GF-D8 (cell line): ENCODE results near the gene HINFP.
"Not testable (repeated sequence)": the region's sequence is repeated elsewhere in the genome, so short reads cannot be mapped to it uniquely, and the experiment has no call there.

Source experiments
- DNase-seq: peaks from one replicate; lab custom pipeline; 2025; lab: John Stamatoyannopoulos, UW

HINFP gene

DNA sequence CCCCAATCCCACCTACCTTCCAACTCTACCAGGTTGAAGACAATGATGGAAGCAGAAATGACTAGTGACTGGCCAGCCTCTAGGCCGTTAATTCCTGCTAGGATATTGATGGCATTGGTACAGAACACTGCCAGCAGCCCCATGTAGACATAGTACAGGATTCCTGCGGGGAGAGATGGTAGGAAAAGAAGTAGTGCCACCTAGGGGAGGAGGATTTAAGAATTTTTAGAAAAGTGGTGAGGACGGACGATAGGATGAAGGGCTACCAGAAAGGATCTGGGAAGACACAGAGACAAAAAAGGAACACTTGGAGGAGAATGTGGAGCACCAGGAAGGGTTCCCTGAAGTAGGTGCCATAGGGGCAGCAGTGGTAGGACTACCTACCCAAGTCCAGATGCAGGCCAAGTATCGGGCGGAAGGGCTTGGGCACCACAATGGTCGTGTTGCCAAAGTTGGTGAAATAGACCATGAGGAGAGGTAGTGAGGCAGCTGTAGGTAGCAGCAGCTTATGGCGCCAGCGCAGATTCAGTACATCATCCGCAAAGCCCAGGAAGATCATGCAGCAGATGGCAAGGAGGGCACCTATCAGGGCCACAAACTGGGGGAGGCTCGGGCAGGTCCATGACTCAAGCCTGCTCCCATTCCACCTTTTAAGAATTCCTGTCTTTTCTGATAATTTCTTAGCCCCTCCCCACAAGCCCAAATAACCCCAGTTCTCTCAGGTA lies 21.0 kb upstream of the HINFP start:
- DNase-seq = peak; percentile 83

GRCh38 chr11:119100994-119101758 lies 20.2 kb upstream of the HINFP start:
- peak; percentile 51 for DNase-seq

GRCh38 chr11:119101759-119102423 lies 19.5 kb upstream of the HINFP start, which contains the start of gene DPAGT1:
Gene DPAGT1, minus strand, starts transcription at chr11:119101853. Its CDS starts 198 bp downstream, at chr11:119101655.
- peak; percentile 100 for DNase-seq

DNA sequence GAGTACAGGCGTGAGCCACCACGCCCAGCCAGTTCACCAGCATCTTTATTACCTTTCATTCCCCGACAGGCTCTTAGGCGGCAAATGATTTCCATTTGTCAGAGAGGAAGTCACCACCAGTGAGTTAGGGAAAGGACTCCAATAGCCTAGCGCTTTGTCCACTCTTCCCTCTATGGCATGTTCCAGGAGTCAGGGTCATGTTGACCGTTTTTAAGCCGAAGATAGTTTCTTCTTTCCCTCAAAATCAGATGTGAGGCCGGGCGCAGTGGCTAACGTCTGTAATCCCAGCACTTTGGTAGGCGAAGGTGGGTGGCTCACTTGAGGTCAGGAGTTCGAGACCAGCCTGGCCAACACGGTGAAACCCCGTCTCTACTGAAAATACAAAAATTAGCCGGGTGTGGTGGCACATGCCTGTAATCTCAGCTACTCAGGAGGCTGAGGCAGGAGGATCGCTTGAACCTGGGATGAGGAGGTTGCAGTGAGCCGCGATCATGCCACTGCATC lies 18.2 kb upstream of the HINFP start:
- DNase-seq = not testable (repeated sequence)

DNA sequence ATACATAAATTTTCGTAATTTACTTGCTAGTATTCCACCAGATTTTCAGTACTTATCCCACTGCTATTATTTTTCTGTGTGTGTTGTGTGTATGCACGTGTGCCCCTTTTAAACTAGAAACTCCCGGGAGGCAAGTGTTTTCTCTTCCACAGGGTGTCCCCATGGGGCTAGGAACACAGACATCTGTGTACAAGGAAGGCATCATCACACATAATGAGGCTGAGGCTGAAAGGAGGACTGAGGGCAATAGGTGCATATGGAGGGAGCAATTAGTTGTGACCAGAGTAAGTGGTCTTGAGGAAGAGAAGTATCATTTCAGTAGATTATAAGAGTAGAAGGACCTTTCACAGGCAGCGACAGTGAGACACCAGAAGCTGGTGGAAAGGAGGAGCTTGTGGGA lies 17.6 kb upstream of the HINFP start:
- DNase-seq = peak; percentile 50

- peak; percentile 100 for DNase-seq
Measured at GRCh38 chr11:119106564-119107537, 14.5 kb upstream of the HINFP start, which contains the start of gene C2CD2L. Gene C2CD2L, plus strand, starts transcription at chr11:119107344. Its CDS starts 398 bp downstream, at chr11:119107742.

DNA sequence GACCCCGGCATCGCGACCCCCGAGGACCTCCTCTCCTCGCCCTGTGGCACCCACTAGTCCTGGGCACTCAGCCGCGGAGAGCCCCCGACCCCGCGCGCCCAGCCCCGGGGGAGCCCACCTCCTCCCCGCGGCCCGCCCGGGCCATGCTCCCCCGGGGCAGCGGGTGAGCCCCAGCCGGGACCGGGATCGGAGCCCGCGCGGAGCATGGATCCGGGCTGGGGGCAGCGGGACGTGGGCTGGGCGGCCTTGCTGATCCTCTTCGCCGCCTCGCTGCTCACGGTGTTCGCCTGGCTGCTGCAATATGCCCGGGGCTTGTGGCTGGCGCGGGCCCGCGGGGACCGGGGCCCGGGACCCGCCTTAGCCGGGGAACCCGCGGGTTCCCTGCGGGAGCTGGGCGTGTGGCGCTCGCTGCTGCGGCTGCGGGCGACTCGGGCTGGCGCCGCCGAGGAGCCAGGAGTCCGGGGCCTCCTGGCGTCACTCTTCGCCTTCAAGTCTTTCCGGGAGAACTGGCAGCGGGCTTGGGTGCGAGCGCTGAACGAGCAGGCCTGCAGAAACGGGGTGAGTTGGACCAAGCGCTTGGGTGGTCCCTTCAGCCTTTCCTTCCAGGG lies 13.7 kb upstream of the HINFP start:
- no peak for DNase-seq

GRCh38 chr11:119108146-119108856 lies 13.1 kb upstream of the HINFP start:
- peak; percentile 100 for DNase-seq

DNA sequence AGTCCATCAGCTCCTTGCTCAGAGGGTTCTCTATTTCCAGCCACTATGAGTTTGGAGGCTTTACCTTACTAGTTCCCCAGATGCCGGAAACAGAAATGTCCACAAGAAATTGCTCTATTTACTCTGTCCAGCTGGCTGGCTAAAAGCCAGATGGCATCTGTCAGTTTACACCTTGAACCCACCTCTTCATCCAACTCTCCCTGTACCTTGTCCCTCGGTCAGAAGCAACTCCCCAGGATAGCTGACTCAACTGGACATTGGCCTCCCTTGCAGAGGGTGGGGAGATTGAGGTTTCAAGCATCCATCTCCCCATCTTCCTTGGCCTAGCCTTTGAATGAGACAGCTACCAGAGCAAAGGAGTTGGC lies 12.5 kb upstream of the HINFP start:
- no peak for DNase-seq

GRCh38 chr11:119109843-119110242 lies 11.5 kb upstream of the HINFP start:
- DNase-seq = no peak

- no peak for DNase-seq
Measured at GRCh38 chr11:119110439-119110838, 10.9 kb upstream of the HINFP start.

GRCh38 chr11:119111361-119111925 lies 9.9 kb upstream of the HINFP start:
- no peak for DNase-seq

GRCh38 chr11:119112314-119113020 lies 8.9 kb upstream of the HINFP start:
- DNase-seq = no peak

GRCh38 chr11:119113716-119114115 lies 7.7 kb upstream of the HINFP start:
- DNase-seq = no peak

GRCh38 chr11:119114351-119114750 lies 7.0 kb upstream of the HINFP start:
- no peak for DNase-seq

DNA sequence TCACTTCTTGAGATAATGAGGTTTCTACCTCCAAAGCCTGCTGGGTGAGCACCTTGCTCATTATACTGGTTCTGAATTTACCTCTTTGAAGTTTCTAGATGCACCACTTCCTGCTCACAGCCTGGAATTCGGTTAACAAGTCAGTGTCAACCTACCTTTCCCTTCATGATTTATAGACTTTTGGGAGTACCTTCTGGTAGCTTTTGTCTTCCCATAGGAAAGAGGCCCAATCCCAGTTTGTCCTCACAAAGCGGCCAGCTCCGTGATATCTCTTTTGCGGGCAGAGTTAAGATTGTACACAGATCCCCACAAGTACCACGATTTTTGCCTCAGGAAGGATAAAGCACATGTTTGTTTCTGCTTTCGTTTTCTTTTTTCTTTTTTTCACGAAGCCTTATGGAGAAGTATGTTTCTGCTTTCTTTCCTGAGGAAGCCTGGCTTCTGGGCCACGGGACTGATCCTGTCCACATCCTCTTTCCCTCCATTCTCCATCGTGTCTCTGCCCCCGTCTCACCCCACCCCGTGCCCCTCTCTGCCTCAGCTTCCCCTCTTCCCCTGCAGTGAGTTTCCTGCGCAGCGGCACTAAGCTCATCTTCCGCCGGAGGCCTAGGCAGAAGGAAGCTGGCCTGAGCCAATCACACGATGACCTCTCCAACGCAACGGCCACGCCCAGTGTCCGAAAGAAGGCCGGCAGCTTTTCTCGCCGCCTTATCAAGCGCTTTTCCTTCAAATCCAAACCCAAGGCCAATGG lies 5.7 kb upstream of the HINFP start:
- no peak for DNase-seq

DNA sequence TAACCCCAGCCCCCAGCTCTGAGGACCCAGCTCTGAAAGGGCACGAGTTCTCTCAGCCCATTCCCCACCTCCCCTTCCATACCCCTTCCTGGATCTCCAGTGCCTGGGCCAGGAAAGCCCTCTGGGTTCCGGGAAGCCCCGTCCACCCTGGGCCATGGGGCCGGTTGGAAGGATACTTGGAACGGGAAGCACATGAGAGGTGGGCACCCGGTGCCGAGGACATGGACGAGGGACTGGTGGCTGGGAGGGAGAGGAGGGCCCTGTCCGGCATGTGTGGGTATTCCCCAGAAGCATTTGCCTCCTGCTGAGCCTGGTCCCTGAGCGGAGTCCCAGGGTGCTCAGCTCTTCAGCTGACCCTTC lies 5.2 kb upstream of the HINFP start:
- DNase-seq = no peak

- DNase-seq = no peak
Measured at GRCh38 chr11:119116601-119117000, 4.8 kb upstream of the HINFP start.
